IMR-90 (cell line): ENCODE data around the gene OR52A5. TPM values are rescaled to one million over a fixed set of nuclear protein-coding genes. Genes with fewer than 3 reads are reported as not detected.

ENCODE experiments used
- ATAC-seq: fragments of 200-7000 bp; cut with Tn5 transposase; 2 replicates; pipeline ENCODE4 v1.9.1; 2020; ENCODE audit warnings: low read depth, mild to moderate bottlenecking, moderate library complexity
- BruUV-seq: library from RNA; stranded (reverse); fragments of 400-500 nt; replicated peaks from 2 replicates; lab custom pipeline; 2021; lab: Mats Ljungman, UMichigan
- CTCF ChIA-PET: fragments of 300-600 bp; formaldehyde crosslinking; extraction: SDS; loops from one replicate; lab custom pipeline; 2021; ENCODE audit warnings: antibody characterized with exemption; lab: Yijun Ruan, JAX
- POLR2A ChIA-PET: fragments of 300-600 bp; sonication (Branson Sonifier 250); formaldehyde crosslinking; loops from one replicate; lab custom pipeline; 2022; ENCODE audit warnings: antibody characterized with exemption; ENCODE audit not compliant: unreplicated experiment; lab: Charles Lee
- DNase-seq: peaks from one replicate; pipeline ENCODE4 v3.0.0; 2013
- H2AFZ ChIP-seq: replicated peaks from 2 replicates; pipeline ENCODE3; 2013; ENCODE audit warnings: low read length, mild to moderate bottlenecking; ENCODE audit not compliant: poor library complexity
- H2AK5ac ChIP-seq: 2 replicates; pipeline ENCODE4 v1.6.1; 2013; ENCODE audit warnings: low read depth, low read length, inconsistent platforms
- H2AK9ac ChIP-seq: replicated peaks from 2 replicates; pipeline ENCODE3; 2013; ENCODE audit warnings: mild to moderate bottlenecking, low read depth, low read length, moderate library complexity; ENCODE audit not compliant: poor library complexity
- H2BK120ac ChIP-seq: 2 replicates; pipeline ENCODE4 v1.6.1; 2013; ENCODE audit warnings: low read depth, low read length, inconsistent platforms
- H2BK15ac ChIP-seq: 3 replicates; pipeline ENCODE4 v1.6.1; 2013; ENCODE audit warnings: low read depth, low read length, inconsistent platforms
- H2BK20ac ChIP-seq: 2 replicates; pipeline ENCODE4 v1.6.1; 2013; ENCODE audit warnings: low read depth, mild to moderate bottlenecking, inconsistent platforms, low read length, moderate library complexity
- H2BK5ac ChIP-seq: 2 replicates; pipeline ENCODE4 v1.6.1; 2013; ENCODE audit warnings: mild to moderate bottlenecking, low read depth, low read length, inconsistent platforms; ENCODE audit not compliant: poor library complexity, severe bottlenecking
- H3K14ac ChIP-seq: replicated peaks from 2 replicates; pipeline ENCODE4 v1.6.1; 2013; ENCODE audit warnings: low read depth, low read length, inconsistent platforms
- H3K18ac ChIP-seq: 2 replicates; pipeline ENCODE4 v1.6.1; 2013; ENCODE audit warnings: low read depth, low read length, control low read depth
- H3K23ac ChIP-seq: 2 replicates; pipeline ENCODE4 v1.6.1; 2013; ENCODE audit warnings: low read depth, low read length, inconsistent platforms
- H3K27ac ChIP-seq: 2 replicates; pipeline ENCODE4 v1.5.1; 2013; ENCODE audit warnings: mild to moderate bottlenecking, control low read depth, low read length; ENCODE audit not compliant: insufficient read depth
- H3K27me3 ChIP-seq: 2 replicates; pipeline ENCODE4 v1.6.1; 2013; ENCODE audit warnings: low read length; ENCODE audit not compliant: control insufficient read depth, insufficient read depth
- H3K36me3 ChIP-seq: 2 replicates; pipeline ENCODE4 v1.6.1; 2013; ENCODE audit warnings: low read length, mixed read lengths; ENCODE audit not compliant: control insufficient read depth, insufficient read depth
- H3K4ac ChIP-seq: 2 replicates; pipeline ENCODE4 v1.6.1; 2013; ENCODE audit warnings: low read depth, low read length, inconsistent platforms
- H3K4me1 ChIP-seq: 2 replicates; pipeline ENCODE4 v1.6.1; 2013; ENCODE audit warnings: low read length, mixed read lengths; ENCODE audit not compliant: control insufficient read depth, insufficient read depth
- H3K4me2 ChIP-seq: 2 replicates; pipeline ENCODE4 v1.6.1; 2013; ENCODE audit warnings: low read depth, mild to moderate bottlenecking, control low read depth, low read length, moderate library complexity
- H3K4me3 ChIP-seq: 2 replicates; pipeline ENCODE4 v1.5.1; 2013; ENCODE audit warnings: low read depth, mild to moderate bottlenecking, control low read depth, low read length, moderate library complexity; ENCODE audit not compliant: insufficient read depth
- H3K56ac ChIP-seq: 2 replicates; pipeline ENCODE4 v1.6.1; 2013; ENCODE audit warnings: low read length, inconsistent platforms; ENCODE audit not compliant: insufficient read depth; ENCODE audit errors: extremely low read depth
- H3K79me1 ChIP-seq, 2 experiments: 2 replicates each; pipeline ENCODE4 v1.6.1; 2013; ENCODE audit warnings: low read length in 2 of 2, inconsistent platforms in 1 of 2, low read depth in 1 of 2
- H3K9ac ChIP-seq: 2 replicates; pipeline ENCODE4 v1.6.1; 2013; ENCODE audit warnings: low read depth, low read length, control low read depth
- H3K9me1 ChIP-seq: 2 replicates; pipeline ENCODE4 v1.6.1; 2013; ENCODE audit warnings: low read length, inconsistent platforms; ENCODE audit not compliant: insufficient read depth
- H3K9me3 ChIP-seq: 2 replicates; pipeline ENCODE4 v1.6.1; 2013; ENCODE audit warnings: low read length; ENCODE audit not compliant: control insufficient read depth, insufficient read depth
- H4K20me1 ChIP-seq: 2 replicates; pipeline ENCODE4 v1.6.1; 2013; ENCODE audit warnings: low read length, inconsistent platforms; ENCODE audit not compliant: insufficient read depth
- H4K5ac ChIP-seq: 2 replicates; pipeline ENCODE4 v1.6.1; 2013; ENCODE audit warnings: mild to moderate bottlenecking, low read depth, low read length, control low read depth
- H4K8ac ChIP-seq, 2 experiments: 2 replicates each; pipeline ENCODE4 v1.6.1; 2013; ENCODE audit warnings: low read depth in 2 of 2, low read length in 2 of 2, control low read depth in 1 of 2, inconsistent platforms in 1 of 2
- H4K91ac ChIP-seq: 2 replicates; pipeline ENCODE4 v1.6.1; 2013; ENCODE audit warnings: low read depth, low read length, inconsistent platforms; ENCODE audit not compliant: insufficient read depth
- BHLHE40 ChIP-seq: fragments of 150-350 bp; IDR thresholded peaks from 2 replicates; pipeline ENCODE4 v1.6.1; 2016; ENCODE audit warnings: mild to moderate bottlenecking, low read depth, low read length
- CTCF ChIP-seq: conservative IDR thresholded peaks from 2 replicates; pipeline ENCODE4 v1.5.1; 2012; ENCODE audit warnings: mild to moderate bottlenecking, low read depth, low read length, improper control_type of control experiment
- MAFK ChIP-seq: IDR thresholded peaks from 2 replicates; pipeline ENCODE4 v1.6.1; 2012; ENCODE audit warnings: low read depth, low read length, improper control_type of control experiment
- RFX5 ChIP-seq: IDR thresholded peaks from 2 replicates; pipeline ENCODE4 v1.8.0; 2012; ENCODE audit warnings: low read depth, mild to moderate bottlenecking, low read length, moderate library complexity
- USF2 ChIP-seq: fragments of 150-350 bp; IDR thresholded peaks from 2 replicates; pipeline ENCODE4 v1.6.1; 2017; ENCODE audit warnings: mild to moderate bottlenecking, antibody characterized with exemption, low read length, low read depth
- WGBS, 2 experiments: methylation state at CpG; one replicate each; pipeline versions ENCODE4 v1.1.5 to v1.1.7; 2013; ENCODE audit warnings: missing lambda C conversion rate in 2 of 2; ENCODE audit not compliant: insufficient read length in 1 of 2; ENCODE audit errors: extremely low coverage in 2 of 2; 5-methylcytosine and 5-hydroxymethylcytosine counted together
- dilution Hi-C: fragments of 300-500 bp; cut with HindIII; formaldehyde crosslinking; loops from one replicate; pipeline ENCODE4 v1.14.3; 2018; ENCODE audit warnings: low sequenced_read_pairs; ENCODE audit not compliant: unreplicated experiment
- in situ Hi-C: fragments of 300-500 bp; cut with MboI; formaldehyde crosslinking; loops from 3 replicates; pipeline ENCODE4 v1.14.3; 2019; ENCODE audit warnings: low sequenced_read_pairs, inconsistent platforms, mixed read lengths
- intact Hi-C: fragments of 100-400 bp; cut with micrococcal nuclease; formaldehyde crosslinking; loops from 2 replicates; pipeline ENCODE4 v1.10.0; 2022
- polyA plus RNA-seq, 3 experiments: library from polyadenylated mRNA; depleted of rRNA; stranded (reverse); fragments of >200 nt; gene quantifications; 2 replicates each; pipeline ENCODE4 v1.2.3, GENCODE V29; 2012; ENCODE audit warnings: low replicate concordance in 1 of 3
- total RNA-seq: library from RNA; depleted of rRNA; stranded (reverse); fragments of >200 nt; gene quantifications from 2 replicates; pipeline ENCODE4 v1.2.3, GENCODE V29; 2012

The OR52A5 gene
- total and polyA plus RNA-seq, 2 of the 4 experiments (the other 2 are of a cell fraction), result not detected

DNA sequence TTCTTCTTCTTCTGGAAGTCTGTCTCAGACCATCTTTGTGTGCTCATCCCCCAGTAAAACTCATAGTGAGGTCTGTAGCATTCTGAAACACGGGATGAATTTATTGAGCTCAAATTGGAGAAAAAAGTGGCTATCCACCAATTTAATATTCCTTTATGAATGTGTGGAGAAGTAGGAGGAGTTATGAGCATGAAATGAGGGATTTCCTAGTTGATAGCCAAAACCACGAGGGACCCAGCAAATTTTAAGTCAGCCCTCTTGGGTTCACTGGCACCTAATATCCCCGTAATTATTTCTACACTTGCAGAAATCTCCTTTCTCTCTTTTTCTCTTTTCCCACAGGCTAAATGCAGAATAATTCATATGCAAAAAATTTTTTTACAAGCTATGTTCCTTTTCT lies 16.5 kb upstream of the OR52A5 start, which contains the start of gene OR52A1:
Gene OR52A1 (minus strand): TSS at position 101 of the 400 bp plus-strand sequence. CDS start 2,388 bp downstream, outside the sequence.
- Histone ChIP-seq H3K14ac (no peak within 1 kb of the TSS), H3K9me3 (no peaks in the 10 kb centered on the region), H2BK15ac (no peak within 1 kb of the TSS), H2AFZ (no peak within 1 kb of the TSS), H3K4ac (no peak within 1 kb of the TSS), H4K91ac (no peak within 1 kb of the TSS), H3K56ac (no peak within 1 kb of the TSS), H3K23ac (no peak within 1 kb of the TSS), H2BK5ac (no peak within 1 kb of the TSS), H3K18ac (no peak within 1 kb of the TSS), H2BK20ac (no peak within 1 kb of the TSS), H2AK5ac (no peak within 1 kb of the TSS), H3K27me3 (no peaks in the 10 kb centered on the region; the same call in 1 of the 2 replicates), H3K79me1 (no peaks in the 10 kb centered on the region), H3K36me3 (no peaks in the 10 kb centered on the region), H2BK120ac (no peak within 1 kb of the TSS), H4K5ac (no peak within 1 kb of the TSS), H3K9ac (no peak within 1 kb of the TSS), H3K27ac (no peak within 1 kb of the TSS), H3K9me1 (no peaks in the 10 kb centered on the region), H3K4me1 (no peaks in the 10 kb centered on the region), H4K20me1 (no peaks in the 10 kb centered on the region), H3K4me2 (no peak within 1 kb of the TSS), H4K8ac (no peak within 1 kb of the TSS), H2AK9ac (no peak within 1 kb of the TSS), H3K4me3 (no peak within 1 kb of the TSS)
- ChIA-PET POLR2A (no interaction called here), CTCF (no interaction called here)
- intact Hi-C loops (no loop called here), in situ Hi-C loops (no loop called here), dilution Hi-C loops (no loop called here)
- no CpG with 5 or more reads among the region's 3 CpGs for WGBS, 2 experiments
- no peak for TF ChIP-seq RFX5
- no peak for TF ChIP-seq CTCF
- no peak for TF ChIP-seq USF2
- no peak for TF ChIP-seq BHLHE40
- TF ChIP-seq MAFK, result no peak
- DNase-seq, result no peak
- no peak for ATAC-seq
- no TSS peak for BruUV-seq
